COR-L47 (cell line): ENCODE measurements around the gene STAT4.

Experiments used
- DNase-seq: peaks from one replicate; lab custom pipeline; 2025; lab: John Stamatoyannopoulos, UW

STAT4 gene

GRCh38 chr2:191173206-191173605, 22.4 kb upstream of the STAT4 start:
- DNase-seq, result no peak

- DNase-seq, result no peak
Measured at GRCh38 chr2:191171708-191172355, 21.0 kb upstream of the STAT4 start.

GRCh38 chr2:191171286-191171685, 20.5 kb upstream of the STAT4 start:
- DNase-seq, result no peak

GRCh38 chr2:191170773-191171172, 20.0 kb upstream of the STAT4 start:
- no peak for DNase-seq

- no peak for DNase-seq
Measured at GRCh38 chr2:191170301-191170636, 19.5 kb upstream of the STAT4 start.

GRCh38 chr2:191169456-191170300, 18.9 kb upstream of the STAT4 start:
- DNase-seq, result no peak

- DNase-seq, result no peak
Measured at GRCh38 chr2:191167766-191168165, 17.0 kb upstream of the STAT4 start.

- DNase-seq, result no peak
Measured at GRCh38 chr2:191166756-191167445, 16.1 kb upstream of the STAT4 start.

GRCh38 chr2:191166111-191166755, 15.4 kb upstream of the STAT4 start:
- DNase-seq, result no peak

GRCh38 chr2:191165176-191165643, 14.4 kb upstream of the STAT4 start:
- no peak for DNase-seq

GRCh38 chr2:191158747-191159146, 8.0 kb upstream of the STAT4 start:
- no peak for DNase-seq

GRCh38 chr2:191158193-191158592, 7.4 kb upstream of the STAT4 start:
- DNase-seq, result no peak

GRCh38 chr2:191155608-191156071, 4.8 kb upstream of the STAT4 start:
- DNase-seq, result peak; percentile 38

- no peak for DNase-seq
Measured at GRCh38 chr2:191153716-191154115, 2.9 kb upstream of the STAT4 start.

GRCh38 chr2:191152482-191153240, 1.9 kb upstream of the STAT4 start:
- DNase-seq, result no peak

GRCh38 chr2:191151331-191151730, 537 bp upstream of the STAT4 start:
- no peak for DNase-seq

GRCh38 chr2:191150230-191150599, 579 bp downstream of the STAT4 start:
- no peak for DNase-seq

GRCh38 chr2:191149391-191149790, 1.4 kb downstream of the STAT4 start:
- no peak for DNase-seq

- no peak for DNase-seq
Measured at GRCh38 chr2:191148791-191149190, 2.0 kb downstream of the STAT4 start.

- no peak for DNase-seq
Measured at GRCh38 chr2:191148281-191148680, 2.5 kb downstream of the STAT4 start.

GRCh38 chr2:191145769-191146471, 4.9 kb downstream of the STAT4 start:
- no peak for DNase-seq
